H9 (cell line): Measurements from ENCODE around the gene AGO1. TPM values are rescaled to one million over a fixed set of nuclear protein-coding genes. Genes with fewer than 3 reads are reported as not detected.

Experiments
- DNase-seq: peaks from one replicate; pipeline ENCODE4 v3.0.0-alpha.2; 2017
- H2AFZ ChIP-seq: one replicate; pipeline ENCODE4 v1.6.1; 2013; ENCODE audit warnings: mild to moderate bottlenecking, low read length, control low read depth, moderate library complexity
- H2AK5ac ChIP-seq: 2 replicates; pipeline ENCODE4 v1.6.1; 2013; ENCODE audit warnings: low read length, control low read depth, mixed read lengths; ENCODE audit not compliant: insufficient read length
- H2BK120ac ChIP-seq: one replicate; pipeline ENCODE4 v1.6.1; 2013; ENCODE audit warnings: low read depth, mild to moderate bottlenecking, low read length, control low read depth, inconsistent platforms; ENCODE audit not compliant: poor library complexity, severe bottlenecking
- H2BK12ac ChIP-seq: 2 replicates; pipeline ENCODE4 v1.6.1; 2013; ENCODE audit warnings: low read length, control low read depth, mixed read lengths, low read depth; ENCODE audit not compliant: insufficient read length
- H2BK15ac ChIP-seq: 2 replicates; pipeline ENCODE4 v1.6.1; 2013; ENCODE audit warnings: low read depth, low read length, control low read depth
- H2BK20ac ChIP-seq: one replicate; pipeline ENCODE4 v1.6.1; 2013; ENCODE audit warnings: low read depth, mild to moderate bottlenecking, low read length, control low read depth, inconsistent platforms; ENCODE audit not compliant: poor library complexity, severe bottlenecking
- H2BK5ac ChIP-seq: 2 replicates; pipeline ENCODE4 v1.6.1; 2013; ENCODE audit warnings: low read length, control low read depth, mixed read lengths; ENCODE audit not compliant: insufficient read length
- H3K14ac ChIP-seq: 2 replicates; pipeline ENCODE4 v1.6.1; 2013; ENCODE audit warnings: low read length, control low read depth; ENCODE audit not compliant: insufficient read depth
- H3K18ac ChIP-seq: 2 replicates; pipeline ENCODE4 v1.6.1; 2013; ENCODE audit warnings: low read depth, mild to moderate bottlenecking, mixed read lengths, low read length, control low read depth; ENCODE audit not compliant: insufficient read length
- H3K23ac ChIP-seq: 2 replicates; pipeline ENCODE4 v1.6.1; 2013; ENCODE audit warnings: low read length, control low read depth, mixed read lengths, low read depth; ENCODE audit not compliant: insufficient read length
- H3K23me2 ChIP-seq: 2 replicates; pipeline ENCODE4 v1.6.1; 2013; ENCODE audit warnings: low read depth, mild to moderate bottlenecking, mixed read lengths, low read length, control low read depth; ENCODE audit not compliant: insufficient read length, poor library complexity, severe bottlenecking
- H3K27ac ChIP-seq: 2 replicates; pipeline ENCODE4 v1.5.1; 2013; ENCODE audit warnings: low read length, control low read depth, mixed read lengths, low read depth; ENCODE audit not compliant: insufficient read length
- H3K27me3 ChIP-seq: 2 replicates; pipeline ENCODE4 v1.6.1; 2013; ENCODE audit warnings: low read length, control low read depth, inconsistent platforms; ENCODE audit not compliant: insufficient read depth
- H3K4ac ChIP-seq: 2 replicates; pipeline ENCODE4 v1.6.1; 2013; ENCODE audit warnings: low read depth, mild to moderate bottlenecking, control low read depth, inconsistent platforms, low read length, moderate library complexity
- H3K4me1 ChIP-seq: 2 replicates; pipeline ENCODE4 v1.6.1; 2013; ENCODE audit warnings: low read length, control low read depth, inconsistent platforms; ENCODE audit not compliant: insufficient read depth
- H3K4me2 ChIP-seq: 2 replicates; pipeline ENCODE4 v1.6.1; 2013; ENCODE audit warnings: low read length, control low read depth, mixed read lengths; ENCODE audit not compliant: insufficient read length, insufficient read depth
- H3K56ac ChIP-seq: 2 replicates; pipeline ENCODE4 v1.6.1; 2013; ENCODE audit warnings: low read depth, mild to moderate bottlenecking, mixed read lengths, low read length, control low read depth; ENCODE audit not compliant: insufficient read length
- H3K79me1 ChIP-seq: 2 replicates; pipeline ENCODE4 v1.6.1; 2013; ENCODE audit warnings: low read depth, mild to moderate bottlenecking, moderate library complexity, low read length, control low read depth, inconsistent platforms; ENCODE audit not compliant: insufficient read depth, poor library complexity, severe bottlenecking
- H3K79me2 ChIP-seq: 2 replicates; pipeline ENCODE4 v1.6.1; 2013; ENCODE audit warnings: low read length, control low read depth, inconsistent platforms; ENCODE audit not compliant: insufficient read depth
- H3K9ac ChIP-seq: 2 replicates; pipeline ENCODE4 v1.6.1; 2013; ENCODE audit warnings: low read length, control low read depth, mixed read lengths; ENCODE audit not compliant: insufficient read length; ENCODE audit errors: extremely low read depth
- H3K9me3 ChIP-seq: one replicate; pipeline ENCODE4 v1.6.1; 2013; ENCODE audit warnings: low read depth, low read length, inconsistent platforms; ENCODE audit not compliant: control insufficient read depth
- H3T11ph ChIP-seq: one replicate; pipeline ENCODE4 v1.6.1; 2013; ENCODE audit warnings: mild to moderate bottlenecking, low read length, control low read depth, inconsistent platforms
- H4K20me1 ChIP-seq: one replicate; pipeline ENCODE4 v1.6.1; 2013; ENCODE audit not compliant: control insufficient read depth, insufficient read length, insufficient read depth
- H4K5ac ChIP-seq: 2 replicates; pipeline ENCODE4 v1.6.1; 2013; ENCODE audit warnings: low read depth, mild to moderate bottlenecking, mixed read lengths, low read length, control low read depth; ENCODE audit not compliant: insufficient read length
- H4K8ac ChIP-seq: replicated peaks from 2 replicates; pipeline ENCODE4 v1.6.1; 2013; ENCODE audit warnings: low read length, control low read depth, mixed read lengths, low read depth; ENCODE audit not compliant: insufficient read length
- H4K91ac ChIP-seq: 2 replicates; pipeline ENCODE4 v1.6.1; 2013; ENCODE audit warnings: low read depth, mild to moderate bottlenecking, moderate library complexity, mixed read lengths, low read length, control low read depth; ENCODE audit not compliant: insufficient read length
- H3K27ac Mint-ChIP-seq, 3 experiments: 2 replicates in 2 of 3; 3 replicates in 1 of 3; pipeline ENCODE4 v1.8.0; 2020 to 2021; ENCODE audit warnings: mixed read lengths in 3 of 3, mild to moderate bottlenecking in 1 of 3, moderate library complexity in 1 of 3
- H3K27me3 Mint-ChIP-seq: 2 replicates; pipeline ENCODE4 v1.8.0; 2021; ENCODE audit warnings: low read depth, mild to moderate bottlenecking, moderate library complexity, mixed read lengths
- H3K36me3 Mint-ChIP-seq, 3 experiments: 2 replicates in 2 of 3; 3 replicates in 1 of 3; pipeline ENCODE4 v1.8.0; 2020 to 2021; ENCODE audit warnings: low read depth in 3 of 3, mixed read lengths in 3 of 3; ENCODE audit not compliant: insufficient read depth in 1 of 3
- H3K4me1 Mint-ChIP-seq, 2 experiments: 2 replicates each; pipeline ENCODE4 v1.8.0; 2020; ENCODE audit warnings: mixed read lengths in 2 of 2
- H3K4me3 Mint-ChIP-seq, 2 experiments: 2 replicates in 1 of 2; 3 replicates in 1 of 2; pipeline ENCODE4 v1.8.0; 2020 to 2021; ENCODE audit warnings: mild to moderate bottlenecking in 2 of 2, mixed read lengths in 2 of 2, moderate library complexity in 1 of 2
- H3K9me3 Mint-ChIP-seq, 2 experiments: 2 replicates in 1 of 2; 3 replicates in 1 of 2; pipeline ENCODE4 v1.8.0; 2020; ENCODE audit warnings: mild to moderate bottlenecking in 2 of 2, mixed read lengths in 2 of 2, moderate library complexity in 1 of 2
- CTCF ChIP-seq: fragments of 200-600 bp; sonication (generic); conservative IDR thresholded peaks from 3 replicates; pipeline ENCODE4 v1.8.0; 2021; ENCODE audit warnings: antibody characterized with exemption, mild to moderate bottlenecking
- WGBS: extraction: QIAGEN DNeasy Blood & Tissue Kit; methylation state at CpG from one replicate; pipeline ENCODE4 v1.1.7; 2013; ENCODE audit warnings: missing lambda C conversion rate, low lambda C conversion rate, mixed read lengths; ENCODE audit not compliant: insufficient read length; ENCODE audit errors: extremely low coverage; 5-methylcytosine and 5-hydroxymethylcytosine counted together
- total RNA-seq: library from RNA; stranded (reverse); gene quantifications from 2 replicates; pipeline ENCODE4 v1.2.1, GENCODE V29; 2021

Gene AGO1
- total RNA-seq, 1 experiment from 2014 or later, result 74.2 TPM

- no peak overlapping the region for H2BK15ac ChIP-seq
- Mint-ChIP-seq H3K4me1 (no peaks in the 10 kb centered on the region), H3K4me3 (no peak overlapping the region), H3K27me3 (no peaks in the 10 kb centered on the region), H3K36me3 (peaks cover 0 to 3% (median under 1%) of the 10 kb centered on the region in 3 experiments; a peak in 2 of 7 replicates), H3K9me3 (no peaks in the 10 kb centered on the region), H3K27ac (peak overlapping the region in 2 of 3 experiments; percentile 24 to 48; a peak in 1 of 7 replicates)
- H3K4ac ChIP-seq, result no peak overlapping the region
- no peaks in the 10 kb centered on the region for H3K79me1 ChIP-seq
- H2AK5ac ChIP-seq, result no peak overlapping the region
- no peak overlapping the region for H2AFZ ChIP-seq
- H3K56ac ChIP-seq, result no peak overlapping the region
- 0 out of 2 replicates have a peak, but pooled peaks cover 1% of the 10 kb centered on the region for H3K79me2 ChIP-seq
- no peak overlapping the region for H3K27ac ChIP-seq
- no peaks in the 10 kb centered on the region for H3K9me3 ChIP-seq
- H3K14ac ChIP-seq, result no peak overlapping the region
- no peak overlapping the region for H3K4me2 ChIP-seq
- no peaks in the 10 kb centered on the region for H3K4me1 ChIP-seq
- no peak overlapping the region for H3K18ac ChIP-seq
- H2BK12ac ChIP-seq, result no peak overlapping the region
- H4K20me1 ChIP-seq, result no peaks in the 10 kb centered on the region
- no peak for DNase-seq
- no CpG with 5 or more reads among the region's 1 CpG for WGBS
- H4K8ac ChIP-seq, result no peak overlapping the region
- no peak overlapping the region for H2BK5ac ChIP-seq
- H2BK20ac ChIP-seq, result no peak overlapping the region
- H3K23me2 ChIP-seq, result no peaks in the 10 kb centered on the region
- H3T11ph ChIP-seq, result no peak overlapping the region
- H2BK120ac ChIP-seq, result no peak overlapping the region
- no peak overlapping the region for H3K23ac ChIP-seq
- no peak overlapping the region for H4K91ac ChIP-seq
- no peak for TF ChIP-seq CTCF
- no peaks in the 10 kb centered on the region for H3K27me3 ChIP-seq
- no peak overlapping the region for H4K5ac ChIP-seq
- H3K9ac ChIP-seq, result no peak overlapping the region
These were observed 75.5 kb downstream of the AGO1 start for GRCh38 chr1:35958558-35958957.
